HS-27A (cell line): ENCODE data around the gene ZSCAN20.

Experiments used
- DNase-seq: peaks from one replicate; pipeline ENCODE4 v3.0.0-alpha.2; 2012; ENCODE audit warnings: low read depth, missing footprints

The ZSCAN20 gene

DNA sequence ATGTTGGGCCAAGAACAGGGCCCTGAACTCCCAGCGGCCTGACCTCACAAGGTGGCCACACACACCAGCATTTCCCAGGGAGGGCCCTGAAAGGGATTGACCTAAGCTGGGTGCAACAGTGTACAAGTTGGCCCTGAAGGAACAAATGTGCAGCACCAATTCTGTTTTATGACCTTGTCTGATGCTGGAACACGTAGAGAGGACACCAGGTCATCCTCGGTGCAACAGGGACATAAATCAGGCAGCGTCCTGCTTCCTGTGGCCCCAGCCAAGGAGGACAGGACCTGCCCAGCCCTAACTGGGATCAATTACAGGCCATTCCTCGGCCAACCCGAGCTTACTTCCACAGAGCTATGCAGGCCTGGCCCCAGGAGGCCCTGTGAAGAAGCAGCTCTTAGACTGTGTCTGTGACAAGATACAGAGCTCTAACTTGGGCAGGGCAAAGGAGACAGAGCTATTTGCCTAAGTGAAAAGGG is 28.7 kb upstream of the ZSCAN20 start:
- DNase-seq, result no peak

DNA sequence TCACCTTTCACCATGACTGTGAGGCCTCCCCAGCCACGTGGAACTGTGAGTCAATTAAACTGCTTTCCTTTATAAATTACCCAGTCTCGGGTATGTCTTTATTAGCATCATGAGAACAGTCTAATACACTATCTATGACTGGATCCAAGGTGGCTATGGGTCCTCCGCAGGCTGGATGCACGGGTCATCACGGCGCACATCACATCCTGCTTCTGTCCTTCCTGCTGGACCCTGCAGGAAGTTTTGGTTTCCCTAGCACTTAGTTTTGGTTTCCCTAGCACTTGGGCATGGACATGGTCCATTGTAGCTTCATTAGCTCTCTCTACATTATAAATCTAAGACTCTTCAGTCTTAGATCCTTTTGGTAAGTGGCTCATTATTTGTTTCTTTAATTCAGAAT is 27.3 kb upstream of the ZSCAN20 start:
- DNase-seq, result no peak

GRCh38 chr1:33446590-33446989 is 25.9 kb upstream of the ZSCAN20 start:
- DNase-seq, result no peak

- no peak for DNase-seq
Observed at GRCh38 chr1:33454646-33455282, 17.7 kb upstream of the ZSCAN20 start.

- DNase-seq, result no peak
Observed at GRCh38 chr1:33455539-33456501, 16.6 kb upstream of the ZSCAN20 start.

DNA sequence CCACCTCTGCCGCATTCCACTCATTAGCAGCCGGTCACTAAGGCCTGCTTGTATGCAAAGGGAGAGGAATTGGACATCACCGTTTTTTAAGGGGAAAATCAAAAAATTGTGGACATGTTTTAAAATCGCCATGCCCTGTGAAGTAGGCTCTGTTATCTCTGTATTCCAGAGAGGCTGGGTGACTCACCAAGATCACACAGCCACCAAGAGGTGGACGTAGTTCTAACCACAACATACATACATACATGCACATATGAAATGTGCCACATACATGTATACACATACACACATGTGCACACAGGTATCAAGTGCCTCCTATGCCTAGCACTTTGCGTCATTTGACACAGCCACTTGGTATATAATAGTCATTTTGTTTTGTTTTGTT is 16.0 kb upstream of the ZSCAN20 start:
- DNase-seq, result no peak

- no peak for DNase-seq
Observed at GRCh38 chr1:33459691-33460090, 12.8 kb upstream of the ZSCAN20 start.

DNA sequence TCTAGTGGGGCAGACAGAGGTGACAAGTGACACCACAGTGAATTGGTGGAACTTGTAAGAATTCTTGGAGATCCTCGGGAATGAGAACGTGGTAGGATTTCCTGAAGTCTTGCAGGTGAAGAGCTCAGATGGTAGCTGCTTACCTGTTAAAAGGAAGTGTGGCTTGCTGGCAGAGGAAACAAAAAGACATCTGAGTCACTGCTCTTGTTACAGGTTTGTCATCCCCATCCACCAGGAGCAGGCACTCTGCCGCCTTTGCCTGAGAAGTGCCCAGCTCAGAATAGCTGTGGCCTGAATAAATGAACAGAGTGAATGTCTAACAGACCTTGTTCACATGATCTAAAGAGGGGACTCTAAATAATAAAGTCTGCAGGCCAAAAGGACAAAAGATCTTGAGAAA is 12.3 kb upstream of the ZSCAN20 start:
- no peak for DNase-seq

DNA sequence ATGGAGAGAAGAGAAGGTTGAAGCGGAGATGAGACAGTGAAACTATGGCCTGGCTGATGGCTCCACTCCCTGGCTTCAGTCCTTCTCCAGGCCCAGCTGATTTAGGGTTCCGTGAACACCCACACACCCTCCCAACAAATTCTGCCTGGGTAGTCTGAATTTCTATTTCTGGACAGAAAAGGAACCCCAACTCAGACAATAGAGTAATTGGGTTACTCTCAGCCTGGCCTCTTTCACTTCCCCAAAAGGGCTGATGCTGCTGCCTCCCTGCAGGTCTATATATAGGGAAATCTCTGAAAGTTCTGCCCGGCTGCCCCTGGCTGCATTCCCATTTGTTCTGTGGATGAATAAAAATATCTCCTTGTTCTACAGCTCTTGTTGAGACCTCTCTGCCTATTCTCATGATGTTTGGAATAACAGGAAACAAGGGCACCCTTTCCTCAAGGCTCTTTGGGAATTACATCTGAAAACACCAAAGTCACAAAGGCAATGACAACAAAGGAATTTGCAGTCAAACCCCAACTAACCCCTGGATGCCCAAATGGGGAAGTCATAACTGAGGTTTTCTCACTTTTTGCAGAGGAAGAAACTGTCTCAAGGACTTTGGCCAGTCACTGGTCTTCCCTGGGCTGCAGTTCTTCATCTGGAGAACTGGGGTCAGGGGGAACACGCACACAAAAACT is 11.4 kb upstream of the ZSCAN20 start:
- no peak for DNase-seq

DNA sequence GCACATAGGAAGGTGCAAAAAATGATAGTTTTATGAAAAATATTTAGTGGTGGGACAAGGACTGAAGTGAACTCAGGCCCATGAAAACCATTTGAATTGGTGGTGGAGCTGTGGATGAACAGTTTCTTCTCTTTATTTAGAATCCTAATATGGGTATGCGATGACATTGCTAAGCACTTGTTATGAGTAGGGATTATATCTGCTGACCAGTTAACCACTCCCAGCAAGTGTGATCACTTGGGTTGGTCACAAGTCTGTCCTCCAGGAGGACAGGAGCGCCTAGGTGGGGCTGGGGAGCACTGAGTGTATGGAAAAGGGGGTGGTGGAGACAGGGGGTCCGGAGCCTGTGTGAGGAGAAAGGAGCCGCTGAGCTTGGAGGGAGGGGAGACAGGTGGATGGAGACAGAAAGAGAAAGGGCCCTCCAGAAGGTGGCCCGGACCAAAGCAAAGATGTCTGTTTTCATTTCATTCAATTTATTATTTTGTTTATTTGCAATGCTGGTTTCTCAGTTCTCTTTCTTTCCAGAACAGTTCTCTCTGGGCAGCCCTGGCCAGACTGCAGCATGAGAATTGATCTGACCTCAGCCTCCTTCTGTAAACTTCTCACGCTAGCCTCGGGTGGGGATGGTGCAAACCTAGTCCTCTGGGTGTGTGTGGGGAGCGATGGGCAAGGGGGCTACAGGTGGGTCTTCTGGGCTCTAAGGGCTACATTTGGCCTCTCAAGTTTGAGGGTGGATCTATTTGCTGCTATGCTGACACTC is 9.9 kb upstream of the ZSCAN20 start:
- no peak for DNase-seq

DNA sequence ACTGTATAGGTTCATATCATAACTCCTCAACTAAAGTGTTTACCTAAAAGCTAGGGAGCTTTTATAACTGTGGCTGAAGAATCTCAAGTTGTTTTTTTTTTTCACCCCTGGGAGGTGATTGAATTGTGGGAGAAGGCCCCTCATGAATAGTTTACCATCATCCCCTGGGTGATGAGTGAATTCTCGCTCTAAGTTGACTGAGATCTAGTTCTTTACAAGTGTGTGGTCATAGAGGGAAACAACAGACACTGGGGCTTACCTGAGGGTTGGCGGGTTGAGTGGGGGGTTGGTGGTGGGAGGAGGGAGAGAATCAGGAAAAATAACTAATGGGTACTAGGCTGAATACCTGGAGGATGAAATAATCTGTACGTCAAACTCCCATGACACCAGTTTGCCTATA is 7.9 kb upstream of the ZSCAN20 start:
- no peak for DNase-seq

- DNase-seq, result no peak
Observed at GRCh38 chr1:33465316-33465715, 7.1 kb upstream of the ZSCAN20 start.

GRCh38 chr1:33466159-33466558 is 6.3 kb upstream of the ZSCAN20 start:
- no peak for DNase-seq

DNA sequence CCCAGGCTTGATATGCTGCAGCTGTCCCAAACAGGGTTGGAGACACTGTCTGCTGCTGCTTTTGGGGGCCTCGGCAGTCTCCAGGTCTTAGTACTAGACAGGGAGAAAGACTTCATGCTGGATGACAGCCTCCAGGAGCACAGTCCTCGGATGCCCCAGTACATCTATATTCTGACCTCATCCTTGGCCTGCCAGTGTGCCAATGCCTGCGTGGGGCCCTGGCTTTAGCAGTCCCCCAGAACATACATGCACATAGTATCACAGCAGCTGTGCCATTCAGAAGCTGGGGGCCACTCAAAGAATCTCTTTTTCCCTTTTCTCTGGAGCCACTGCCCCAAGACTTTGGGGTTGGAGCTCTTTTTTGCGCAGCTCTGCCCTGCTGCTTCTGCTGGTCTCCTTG is 4.4 kb upstream of the ZSCAN20 start:
- DNase-seq, result no peak

- no peak for DNase-seq
Observed at GRCh38 chr1:33468531-33468930, 3.9 kb upstream of the ZSCAN20 start.

DNA sequence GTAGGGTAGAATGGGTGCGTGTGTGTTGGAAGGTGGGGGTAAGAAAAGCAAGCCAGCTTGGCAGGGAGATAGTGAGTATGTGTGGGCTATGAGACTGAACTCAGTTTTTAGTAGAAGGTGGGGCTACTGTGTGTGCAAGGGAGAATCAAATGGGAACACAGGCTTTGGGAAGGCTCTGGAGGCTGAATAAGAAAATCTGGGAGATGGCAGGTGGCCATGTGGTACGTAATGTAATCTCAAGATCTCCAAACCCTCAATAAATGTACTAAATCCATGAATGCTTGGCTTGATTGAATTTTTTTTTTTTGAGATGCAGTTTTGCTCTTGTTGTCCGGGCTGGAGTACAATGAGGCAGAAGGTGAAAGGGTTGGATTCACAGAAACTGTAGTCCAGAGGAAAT is 3.5 kb upstream of the ZSCAN20 start:
- no peak for DNase-seq

DNA sequence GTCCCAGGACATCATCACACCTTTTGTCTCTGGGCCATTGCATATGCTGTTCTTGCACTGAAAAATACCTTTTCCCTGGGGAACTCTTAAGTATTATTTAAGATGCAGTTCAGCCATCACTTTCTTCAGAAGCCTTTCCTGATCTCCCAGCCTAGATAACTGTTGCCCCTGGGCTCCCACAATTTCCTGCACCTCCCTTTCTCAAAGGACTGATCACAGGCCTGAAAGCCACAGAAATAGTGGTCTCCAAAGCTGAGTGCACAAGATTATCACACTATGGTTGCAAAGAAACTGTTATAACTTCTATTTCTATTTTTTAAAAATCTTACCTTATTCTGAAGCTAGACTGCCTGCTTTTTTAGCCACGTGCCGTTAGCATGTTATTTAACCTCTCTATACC is 2.8 kb upstream of the ZSCAN20 start:
- DNase-seq, result no peak

GRCh38 chr1:33470495-33471012 is 1.9 kb upstream of the ZSCAN20 start:
- DNase-seq, result peak; percentile 54

DNA sequence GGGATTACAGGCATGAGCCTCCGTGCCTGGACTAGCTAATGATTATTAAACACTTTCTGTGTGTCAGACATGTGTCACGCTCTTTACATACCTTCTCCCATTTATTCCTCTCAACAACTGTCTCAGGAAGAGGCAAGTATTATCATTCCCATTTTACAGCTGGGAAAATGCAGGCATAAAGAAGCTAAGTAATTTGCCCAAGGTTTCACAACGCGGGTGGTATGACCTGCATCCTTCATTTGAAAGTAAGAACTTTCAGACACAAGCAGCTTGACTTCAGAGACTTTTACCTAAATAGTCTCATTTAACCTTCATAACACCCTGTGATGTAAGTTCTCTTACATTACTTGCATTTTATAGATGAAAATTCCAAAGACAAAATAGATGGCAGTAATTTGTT is 1.0 kb upstream of the ZSCAN20 start:
- DNase-seq, result no peak

DNA sequence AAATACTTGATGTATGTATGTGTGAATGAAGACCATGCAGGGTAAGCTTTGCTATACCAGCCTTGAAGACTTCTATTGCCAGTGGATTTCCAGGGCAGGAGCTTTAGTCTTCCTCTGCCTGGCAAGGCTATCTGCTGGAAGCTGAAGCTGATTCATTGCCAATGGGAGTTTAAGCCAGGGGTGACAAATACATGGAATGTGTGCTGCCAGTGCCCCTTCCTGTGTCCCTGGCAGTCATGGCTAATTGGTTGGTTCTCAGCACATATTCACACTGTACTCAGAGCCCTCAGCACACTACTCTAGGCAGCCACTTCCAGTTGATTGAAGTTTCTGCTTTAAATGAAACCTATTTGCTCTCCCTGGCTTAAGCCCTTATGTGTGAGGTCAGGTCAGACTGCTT is 1.5 kb downstream of the ZSCAN20 start:
- DNase-seq, result no peak

DNA sequence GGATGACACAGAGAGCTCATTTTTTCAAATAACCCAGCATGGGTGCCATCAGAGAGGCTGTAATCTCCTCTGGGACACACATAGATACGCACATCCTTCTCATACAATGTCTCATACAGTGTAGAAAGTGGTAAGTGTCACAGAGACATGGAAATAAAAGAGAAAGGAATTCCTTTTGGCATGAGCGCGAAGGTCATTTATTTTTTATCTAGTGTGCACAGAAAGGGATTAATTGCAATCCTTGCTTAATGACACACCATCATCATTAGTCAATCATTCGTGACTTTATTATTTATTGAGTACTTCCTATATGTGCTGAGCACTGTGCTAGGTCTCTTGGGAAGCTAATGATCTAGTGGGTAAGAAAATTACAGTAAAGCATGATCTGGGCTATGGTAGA is 5.0 kb downstream of the ZSCAN20 start:
- no peak for DNase-seq

DNA sequence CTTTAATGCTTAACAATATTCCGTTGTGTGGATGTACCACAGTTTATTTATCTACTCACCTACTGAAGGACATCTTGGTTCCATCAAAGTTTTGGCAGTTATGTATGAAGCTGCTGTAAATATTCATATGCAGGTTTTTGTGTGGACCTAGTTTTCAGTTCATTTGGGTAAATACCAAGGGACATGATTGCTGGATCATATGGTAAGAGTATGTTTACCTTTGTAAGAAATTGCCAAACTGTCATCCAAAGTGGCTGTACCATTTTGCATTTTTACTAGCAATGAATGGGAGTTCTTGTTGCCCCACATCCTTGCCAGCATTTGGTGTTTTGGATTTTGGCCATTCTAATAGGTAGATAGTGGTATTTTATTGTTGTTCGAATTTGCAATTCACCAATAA is 10.0 kb downstream of the ZSCAN20 start:
- no peak for DNase-seq
